OCI-M2 (cell line): ENCODE measurements around the gene SAP130.

Experiments
- DNase-seq: peaks from one replicate; lab custom pipeline; 2025; ENCODE audit not compliant: unreplicated experiment; lab: John Stamatoyannopoulos, UW

SAP130 gene

GRCh38 chr2:128026448-128027277, 1.2 kb downstream of the SAP130 start:
- DNase-seq = no peak

DNA sequence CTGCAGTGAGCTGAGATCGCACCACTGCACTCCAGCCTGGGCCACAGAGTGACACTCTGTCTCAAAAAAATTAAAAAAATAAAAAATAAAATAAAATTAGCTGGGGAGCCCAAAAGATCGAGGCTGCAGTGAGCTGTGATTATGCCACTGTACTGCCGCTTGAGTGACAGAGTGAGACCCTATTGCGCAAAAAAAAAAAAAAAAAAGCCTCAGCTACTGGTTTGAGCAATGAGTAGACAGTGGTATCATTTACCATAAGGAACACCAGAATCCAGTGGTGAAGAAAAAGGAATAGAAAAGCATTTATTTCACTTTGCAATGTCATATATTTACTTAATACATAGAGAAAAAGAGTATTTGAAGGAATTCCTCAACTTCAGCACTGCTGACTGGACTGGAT, 3.0 kb downstream of the SAP130 start:
- DNase-seq = no peak

DNA sequence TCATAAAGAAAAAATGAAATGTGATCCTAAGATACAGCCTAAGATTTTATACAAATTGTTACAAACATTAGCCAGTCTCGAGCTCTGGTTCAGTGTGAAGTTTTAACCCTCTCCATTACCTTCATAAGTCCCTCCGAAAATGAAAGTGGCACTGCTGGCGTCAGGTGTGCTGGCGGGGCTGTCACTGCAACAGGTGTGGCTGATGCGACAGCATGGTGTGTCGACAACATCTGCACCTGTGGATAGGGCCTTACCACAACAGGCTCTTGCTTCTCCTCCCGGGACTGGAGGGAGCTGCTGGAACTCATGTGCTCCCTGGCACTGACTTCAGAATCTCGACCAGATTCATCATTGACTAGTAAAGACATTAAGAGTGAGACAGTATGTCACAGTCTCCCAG, 10.3 kb downstream of the SAP130 start:
- DNase-seq = no peak

- no peak for DNase-seq
These were observed 11.2 kb downstream of the SAP130 start for GRCh38 chr2:128016620-128017019.

DNA sequence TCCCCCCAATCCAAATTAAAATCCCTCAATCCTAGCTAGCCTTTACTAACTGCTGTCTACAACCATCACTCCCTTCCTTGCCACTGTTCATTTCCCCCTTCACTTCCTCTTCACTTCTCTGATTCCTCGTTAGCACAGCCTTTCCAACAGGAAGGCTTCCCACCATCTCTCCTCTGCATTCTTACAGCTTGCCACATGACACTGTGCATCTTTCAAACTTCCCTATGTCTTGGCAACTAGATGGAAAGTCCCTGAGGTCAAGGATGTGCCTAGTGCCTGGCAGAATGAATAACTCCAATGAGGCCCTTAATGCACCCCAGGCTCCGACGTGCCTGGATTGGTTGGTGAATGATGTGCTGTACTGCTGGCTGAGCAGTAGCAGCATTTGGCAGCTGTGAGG, 15.2 kb downstream of the SAP130 start:
- DNase-seq = no peak

DNA sequence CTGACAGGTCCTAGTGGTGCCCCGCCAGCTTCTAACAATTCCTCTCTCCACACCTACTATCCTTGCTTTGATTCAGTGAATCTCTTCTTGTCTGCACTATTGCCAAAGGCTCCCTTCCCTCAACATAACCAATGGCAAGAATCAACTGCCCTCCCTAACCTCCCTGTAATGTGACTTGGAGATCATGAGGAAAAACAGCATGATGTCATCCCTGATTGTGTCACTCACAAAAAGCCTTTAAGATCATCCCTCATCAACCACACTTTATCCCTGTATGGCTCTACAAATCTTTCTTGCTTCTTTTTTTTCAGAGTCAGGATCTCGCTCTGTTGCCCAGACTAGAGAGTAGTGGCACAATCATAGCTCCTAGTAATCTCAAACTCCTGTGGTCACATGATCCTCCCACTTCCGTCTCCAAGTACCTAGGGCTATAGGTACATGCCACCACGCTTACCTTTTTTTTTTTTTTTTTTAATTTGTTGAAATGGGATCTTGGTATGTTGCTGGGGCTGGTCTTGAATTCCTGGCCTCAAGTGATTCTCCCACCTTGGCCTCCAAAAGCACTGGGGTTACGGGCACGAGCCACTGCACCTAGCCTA, 19.7 kb downstream of the SAP130 start:
- DNase-seq = no peak

DNA sequence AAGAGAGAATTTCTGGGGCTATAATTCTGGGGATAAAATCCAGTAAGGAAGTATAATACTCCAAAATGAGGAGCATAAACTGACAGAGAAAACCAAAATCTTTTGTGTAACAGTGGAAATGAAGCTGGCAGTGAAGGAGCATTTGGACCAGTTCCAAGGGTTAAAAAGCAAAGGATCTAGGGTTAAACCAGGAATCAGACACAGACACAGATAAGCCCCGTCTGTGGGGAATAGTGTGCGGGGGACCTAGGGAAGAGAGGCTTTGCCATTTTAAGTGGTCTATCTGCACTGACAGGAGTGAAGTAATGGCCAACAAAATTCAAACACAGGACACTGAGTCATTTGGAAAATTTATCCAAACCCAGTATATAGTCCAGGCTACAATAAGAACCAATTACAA, 23.4 kb downstream of the SAP130 start:
- DNase-seq = no peak

GRCh38 chr2:128003463-128003862, 24.4 kb downstream of the SAP130 start:
- DNase-seq = no peak

DNA sequence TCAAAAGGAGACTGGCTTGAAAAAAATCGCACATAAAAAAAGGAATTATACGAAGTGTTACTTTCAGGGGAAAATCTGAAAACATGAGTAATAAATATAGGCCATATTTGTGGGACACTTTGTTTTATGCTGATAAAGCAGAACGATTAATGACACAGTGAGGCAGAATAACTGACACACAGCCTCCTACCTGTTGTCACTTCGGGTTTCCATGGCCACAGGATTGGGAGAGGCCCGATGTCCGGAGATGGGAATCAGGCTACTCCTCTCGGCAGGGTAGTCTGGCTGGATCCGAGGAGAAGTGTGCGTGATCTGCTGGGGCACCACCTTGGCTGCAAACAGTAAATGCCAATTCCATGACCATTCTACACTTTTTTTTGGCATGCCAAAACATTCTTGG, 31.7 kb downstream of the SAP130 start:
- DNase-seq = no peak

DNA sequence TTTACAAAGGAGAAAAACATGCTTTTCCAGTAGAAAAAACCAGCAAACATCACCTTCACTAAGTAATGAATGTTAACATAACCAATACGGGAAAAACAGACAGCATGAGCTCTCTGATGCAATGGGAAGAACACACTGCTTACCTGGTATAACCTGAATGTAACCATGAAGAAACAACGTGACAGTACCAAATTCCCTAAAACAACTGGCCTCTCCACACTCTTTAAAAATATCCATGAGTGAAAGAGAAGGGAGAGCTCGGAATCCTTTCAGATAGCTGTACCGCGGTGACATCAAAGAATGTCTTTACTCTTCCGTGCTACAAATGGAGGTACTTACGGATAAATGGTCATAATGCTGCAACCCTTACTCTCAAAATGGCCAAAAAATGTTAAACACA, 32.1 kb downstream of the SAP130 start:
- no peak for DNase-seq

- no peak for DNase-seq
These were observed 34.2 kb downstream of the SAP130 start for GRCh38 chr2:127993659-127994058.

- no peak for DNase-seq
These were observed 36.1 kb downstream of the SAP130 start for GRCh38 chr2:127991742-127992141.

DNA sequence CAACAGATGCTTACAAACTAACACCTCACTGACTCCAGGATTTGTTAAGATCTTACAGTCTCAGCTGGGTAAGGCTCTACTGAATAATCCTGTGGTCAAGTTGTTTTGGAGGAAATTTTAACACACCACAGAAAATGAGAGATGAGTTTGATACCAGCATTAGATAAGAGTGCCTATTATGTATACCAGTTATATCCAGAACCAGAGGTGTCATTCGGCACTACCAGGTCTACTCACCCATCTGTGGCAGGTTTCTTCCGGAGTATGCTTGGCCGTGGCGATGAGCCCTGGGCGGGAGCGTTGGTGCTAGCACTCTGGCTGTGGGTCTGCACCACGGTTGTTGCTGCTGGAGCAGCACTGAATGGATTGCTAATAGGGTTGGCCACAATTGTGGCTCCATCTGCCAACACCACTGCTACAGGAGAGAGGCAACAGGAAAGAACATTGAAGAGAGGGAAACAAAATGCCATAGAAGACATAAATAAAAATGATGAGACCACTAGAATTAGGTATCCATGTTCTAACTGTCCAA, 41.2 kb downstream of the SAP130 start:
- no peak for DNase-seq

- DNase-seq = no peak
These were observed 42.1 kb downstream of the SAP130 start for GRCh38 chr2:127985735-127986134.

GRCh38 chr2:127985026-127985734, 42.7 kb downstream of the SAP130 start:
- DNase-seq = no peak

- no peak for DNase-seq
These were observed 43.3 kb downstream of the SAP130 start for GRCh38 chr2:127984551-127984950.

DNA sequence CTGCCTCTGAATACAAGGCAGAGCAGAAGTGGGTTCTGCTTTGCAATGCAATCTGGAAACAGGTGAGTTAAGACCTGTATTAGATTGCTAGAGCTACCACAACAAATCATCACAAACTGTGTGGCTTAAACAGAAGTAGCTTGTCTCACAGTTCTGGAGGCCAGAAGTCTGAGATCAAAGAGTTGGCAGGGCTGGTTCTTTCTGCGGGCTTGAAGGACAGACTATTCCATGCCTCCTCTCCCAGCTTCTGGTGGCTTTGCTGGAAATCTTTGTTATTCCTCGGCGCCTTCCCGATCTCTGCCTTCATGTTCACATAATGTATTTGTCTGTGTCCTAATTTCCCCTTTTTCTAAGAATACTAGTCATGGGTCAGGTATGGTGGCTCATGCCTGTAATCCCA, 58.4 kb downstream of the SAP130 start:
- DNase-seq = no peak

DNA sequence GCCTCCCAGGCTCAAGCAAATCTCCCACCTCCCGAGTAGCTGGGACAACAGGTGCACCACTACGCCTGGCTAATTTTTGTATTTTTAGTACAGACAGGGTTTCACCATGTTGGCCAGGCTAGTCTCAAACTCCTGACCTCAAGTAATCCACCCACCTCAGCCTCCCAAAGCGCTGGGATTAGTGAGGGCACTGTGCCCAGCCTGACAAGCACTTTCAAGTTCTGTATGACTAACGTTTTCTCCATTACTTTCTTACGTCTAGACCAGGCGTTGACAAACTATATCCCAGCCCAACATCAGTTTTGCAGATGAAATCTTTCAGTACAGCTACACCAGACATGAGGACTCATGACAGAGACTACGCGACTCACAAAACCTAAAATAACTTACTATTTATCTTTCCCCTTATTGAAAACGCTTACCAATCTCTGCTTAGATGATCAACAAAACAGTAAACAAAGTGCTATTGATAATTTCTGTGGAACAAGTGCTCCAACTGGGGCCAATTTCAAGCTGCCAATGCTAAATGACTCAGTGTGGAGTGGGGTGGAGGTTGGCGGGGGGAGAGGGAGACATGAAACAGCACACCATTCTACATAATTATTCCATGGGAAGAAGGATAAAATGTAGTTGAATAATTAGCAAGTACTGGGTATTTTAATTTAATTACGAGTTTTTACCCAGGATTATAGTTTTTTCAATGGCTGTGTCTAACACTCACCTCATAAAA, 59.1 kb downstream of the SAP130 start:
- no peak for DNase-seq

- no peak for DNase-seq
These were observed 66.1 kb downstream of the SAP130 start for GRCh38 chr2:127961729-127962128.

- DNase-seq = no peak
These were observed 70.6 kb downstream of the SAP130 start for GRCh38 chr2:127957240-127957639.

- no peak for DNase-seq
These were observed 73.0 kb downstream of the SAP130 start for GRCh38 chr2:127954857-127955256.
